ENCODE measurements around the gene ENO3.

The ENO3 gene

DNA sequence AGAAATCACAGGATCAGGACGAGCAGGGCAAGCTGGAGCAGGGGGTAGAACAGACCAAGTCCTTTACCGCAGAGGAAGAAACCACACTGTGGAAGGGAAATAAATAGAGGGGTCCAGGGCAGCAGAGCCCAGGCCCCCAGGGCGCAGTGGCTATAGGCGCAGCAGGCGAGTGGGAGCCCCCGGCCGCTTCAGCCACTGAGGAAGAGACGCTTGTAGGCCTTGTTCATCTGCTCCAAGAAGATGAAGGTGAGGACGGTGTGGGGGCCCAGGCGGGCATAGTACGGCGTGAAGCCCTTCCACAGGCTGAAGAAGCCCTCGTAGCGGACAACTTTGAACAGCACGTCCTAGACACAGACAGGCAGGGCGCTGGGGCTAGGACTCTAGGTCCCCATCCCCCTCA lies 13.4 kb upstream of the ENO3 start:
- no peak for DNase-seq

DNA sequence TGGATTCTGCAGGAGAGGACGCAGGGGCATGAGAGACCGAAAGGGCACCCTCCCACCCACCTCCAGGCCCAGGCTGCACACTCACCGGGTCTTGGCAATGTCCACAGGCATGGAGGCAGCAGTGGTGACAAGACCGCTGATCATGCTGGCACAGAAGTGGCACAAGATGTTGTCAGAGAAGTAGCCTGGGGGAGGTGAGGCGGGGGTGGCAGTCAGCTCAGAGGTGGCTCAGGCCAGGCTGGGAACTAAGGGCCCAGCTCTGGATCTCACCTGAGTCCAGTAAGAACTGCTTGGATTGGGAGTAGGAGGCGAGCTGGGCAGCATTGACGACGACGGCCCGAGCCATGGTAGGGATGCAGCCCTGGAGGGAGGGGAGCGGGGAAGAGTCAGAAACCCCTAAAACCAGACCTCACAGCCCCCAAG lies 12.8 kb upstream of the ENO3 start:
- no peak for DNase-seq

DNA sequence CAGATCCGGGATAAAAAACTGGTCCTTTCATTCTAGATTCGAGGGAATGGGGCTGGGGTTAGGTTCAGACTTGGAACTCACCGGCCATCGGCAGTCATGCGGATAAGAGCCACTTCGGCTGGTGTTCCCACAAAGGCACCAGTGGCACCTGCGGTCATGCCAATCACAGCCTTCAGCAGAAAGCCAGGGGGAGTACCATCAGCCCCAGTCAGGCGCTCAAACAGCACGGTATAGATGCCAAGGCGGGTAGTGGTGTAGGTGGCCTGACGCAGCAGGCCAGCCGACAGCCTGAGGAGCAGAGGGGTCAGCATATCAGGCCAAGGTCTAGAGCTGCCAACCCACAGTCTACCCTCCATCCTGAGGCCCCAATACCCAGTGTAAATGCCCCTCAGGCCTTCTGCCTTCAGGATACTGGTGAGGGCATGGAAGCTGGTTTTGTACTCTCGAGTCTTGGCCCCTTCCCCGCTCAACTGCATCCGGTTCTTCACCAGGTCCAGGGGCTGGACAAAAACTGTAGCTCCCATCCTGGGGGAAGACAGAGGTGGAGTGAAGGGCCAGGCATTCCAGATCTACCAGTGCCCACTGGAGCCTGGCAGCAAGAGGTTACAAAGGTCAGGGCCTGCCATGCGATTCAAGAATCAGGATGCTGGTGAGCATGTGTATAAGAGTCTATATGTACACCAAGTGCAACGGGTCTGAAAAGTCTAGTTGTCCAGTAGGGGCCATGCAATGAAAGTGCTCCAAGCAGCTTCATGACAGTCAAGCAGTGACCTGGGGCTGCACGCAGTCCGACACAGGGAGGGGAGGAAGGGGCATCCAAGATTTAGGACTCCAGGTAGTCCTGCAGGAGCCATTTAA lies 12.0 kb upstream of the ENO3 start:
- no peak for DNase-seq

DNA sequence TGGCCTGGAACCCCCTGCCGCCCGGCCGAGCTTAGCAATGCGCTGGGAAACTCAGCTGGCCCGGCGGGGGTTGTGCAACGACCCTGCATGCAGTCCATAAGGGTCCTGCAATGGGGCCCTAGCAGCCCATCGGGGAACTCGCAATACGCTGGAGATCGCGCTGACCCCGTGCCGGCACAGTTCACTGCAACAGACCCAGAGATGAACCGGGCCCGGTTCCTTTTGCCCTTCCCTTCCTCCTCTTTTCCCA lies 11.4 kb upstream of the ENO3 start:
- DNase-seq, result no peak

DNA sequence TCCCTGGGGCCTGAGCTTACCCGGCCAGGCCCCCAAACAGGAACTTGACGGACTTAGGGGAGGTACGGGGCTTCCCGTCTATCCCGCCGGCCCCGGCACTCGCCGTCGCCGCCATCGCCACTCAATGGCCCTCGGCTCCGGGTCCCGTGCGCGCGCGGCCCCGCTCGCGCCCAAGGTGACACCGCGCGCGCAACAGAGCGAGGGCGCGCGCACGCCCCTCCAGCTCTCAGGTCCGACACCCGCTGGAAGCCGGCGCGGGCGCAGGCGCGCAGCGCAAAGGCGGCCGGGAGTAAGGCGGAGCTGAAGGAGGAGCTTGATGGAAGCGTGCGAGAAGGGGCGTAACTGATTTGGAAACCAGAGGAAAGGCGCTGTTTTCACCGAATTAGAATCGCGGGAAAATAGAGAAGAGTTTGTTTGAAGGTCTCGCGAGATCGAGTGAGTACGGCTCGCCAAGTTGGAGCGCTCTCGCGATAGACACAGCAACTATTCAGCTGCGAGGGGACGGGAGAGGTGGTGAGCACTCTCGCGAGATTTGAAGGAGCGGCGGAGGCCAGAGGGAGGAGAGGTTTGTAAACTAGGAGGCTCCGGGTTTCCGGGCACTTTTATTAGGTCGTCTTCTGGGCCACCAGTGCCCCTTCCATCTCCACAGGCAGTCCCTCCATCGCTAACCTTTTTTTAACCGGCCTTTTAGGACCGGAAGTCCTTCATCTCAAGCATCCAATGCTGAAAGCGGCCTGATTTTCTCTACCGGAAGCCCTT lies 10.9 kb upstream of the ENO3 start, which contains the start of the genes RNF167 and SLC25A11:
Gene RNF167, plus strand, starts transcription at position 473 of the 759 bp plus-strand sequence. CDS start 642 bp downstream, outside the sequence.
Gene SLC25A11, minus strand, starts transcription at position 251 of the 759 bp plus-strand sequence. Its CDS starts 136 bp downstream, at position 115.
- peak; percentile 99 to 100 for DNase-seq

DNA sequence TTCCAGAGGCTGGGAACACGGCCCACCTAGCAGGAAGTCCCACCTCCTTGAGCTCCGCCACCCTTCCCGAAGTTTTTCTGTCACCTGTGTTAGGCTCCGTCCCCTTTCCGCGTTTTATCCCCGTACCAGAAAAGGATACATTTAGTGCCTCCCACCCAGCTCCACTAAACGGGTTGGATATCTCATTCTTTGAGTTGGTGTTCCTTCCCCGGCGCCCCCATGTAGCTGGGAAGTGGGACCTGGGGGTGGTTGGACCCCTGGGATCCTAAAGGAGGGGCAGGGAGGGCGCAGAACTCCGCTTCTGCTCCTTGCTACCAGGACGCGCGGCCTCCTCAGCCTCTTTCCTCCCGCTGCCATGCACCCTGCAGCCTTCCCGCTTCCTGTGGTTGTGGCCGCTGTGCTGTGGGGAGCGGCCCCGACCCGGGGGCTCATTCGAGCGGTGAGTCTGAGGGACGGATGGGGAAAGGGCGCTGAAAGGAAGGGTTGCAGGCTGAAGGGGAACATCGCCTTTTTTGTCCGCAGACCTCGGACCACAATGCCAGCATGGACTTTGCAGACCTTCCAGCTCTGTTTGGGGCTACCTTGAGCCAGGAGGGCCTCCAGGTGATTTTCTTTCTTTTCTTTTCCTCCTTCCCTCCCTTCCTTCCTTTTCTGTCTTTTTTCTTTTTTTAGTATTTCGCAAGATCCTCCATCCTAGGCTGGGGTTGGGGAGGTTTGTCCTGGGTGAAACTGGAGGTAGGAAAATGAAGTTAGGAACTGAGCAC lies 10.2 kb upstream of the ENO3 start:
- DNase-seq, result no peak

DNA sequence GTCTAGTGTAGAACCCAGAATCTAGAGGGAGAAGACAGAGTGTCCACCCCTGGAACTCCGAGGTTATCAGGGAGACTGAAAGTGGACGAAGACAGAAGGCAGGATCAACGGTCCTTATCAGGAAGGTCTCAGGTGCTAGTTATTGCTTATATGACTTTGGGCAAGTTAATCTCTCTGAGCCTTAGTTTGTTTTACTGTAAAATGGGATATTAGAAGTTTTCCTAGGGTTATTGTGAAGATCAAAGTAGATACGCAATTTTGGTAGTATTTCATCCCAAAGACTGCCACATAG lies 9.7 kb upstream of the ENO3 start:
- no peak for DNase-seq

DNA sequence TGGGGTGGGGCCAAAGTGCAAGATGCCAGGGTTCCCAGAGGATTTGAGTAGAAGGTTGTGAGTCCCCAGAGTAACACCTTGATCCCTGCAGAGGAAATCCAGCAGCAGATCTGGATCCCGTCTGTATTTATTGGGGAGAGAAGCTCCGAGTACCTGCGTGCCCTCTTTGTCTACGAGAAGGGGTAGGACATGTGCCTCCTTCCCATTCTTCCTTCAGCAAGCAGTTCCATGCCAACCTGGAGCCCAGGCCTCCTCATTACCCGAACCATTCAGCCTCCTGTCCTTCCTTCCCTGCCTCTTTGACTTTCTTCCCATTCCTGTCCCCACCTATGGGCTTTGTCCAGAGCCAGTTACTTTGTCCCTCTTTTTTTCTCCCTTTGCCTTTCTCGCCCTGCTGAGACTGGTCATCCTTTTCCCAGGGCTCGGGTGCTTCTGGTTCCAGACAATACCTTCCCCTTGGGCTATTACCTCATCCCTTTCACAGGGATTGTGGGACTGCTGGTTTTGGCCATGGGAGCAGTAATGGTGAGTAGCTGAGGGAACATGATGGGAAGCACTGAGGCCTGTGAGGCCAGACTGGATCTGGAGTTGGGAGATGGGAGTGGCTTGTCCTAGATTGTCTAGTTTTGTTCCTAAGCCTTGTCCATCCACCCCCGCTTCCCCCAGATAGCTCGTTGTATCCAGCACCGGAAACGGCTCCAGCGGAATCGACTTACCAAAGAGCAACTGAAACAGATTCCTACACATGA lies 8.0 kb upstream of the ENO3 start:
- no peak for DNase-seq

DNA sequence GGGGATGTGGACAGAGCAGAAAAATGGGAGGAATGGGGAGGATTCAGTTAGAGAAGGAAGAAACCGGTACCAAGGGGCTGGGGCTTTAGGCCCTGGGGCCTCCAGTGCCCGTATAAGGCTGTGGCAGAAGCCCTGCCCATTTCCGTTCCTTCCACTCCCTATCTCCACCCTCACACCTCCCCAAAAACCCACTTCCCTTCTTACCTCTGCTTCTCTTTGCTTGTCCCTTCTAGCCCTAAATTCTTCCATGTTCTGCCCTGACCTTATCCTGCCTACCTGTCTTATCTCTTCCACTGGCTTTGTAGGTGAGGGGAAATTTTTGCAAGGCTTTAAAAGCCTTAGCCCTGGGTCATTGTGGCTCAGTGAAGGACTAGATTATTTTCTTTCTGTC lies 6.8 kb upstream of the ENO3 start:
- DNase-seq, result peak in 1 of 2 donors; percentile 36

DNA sequence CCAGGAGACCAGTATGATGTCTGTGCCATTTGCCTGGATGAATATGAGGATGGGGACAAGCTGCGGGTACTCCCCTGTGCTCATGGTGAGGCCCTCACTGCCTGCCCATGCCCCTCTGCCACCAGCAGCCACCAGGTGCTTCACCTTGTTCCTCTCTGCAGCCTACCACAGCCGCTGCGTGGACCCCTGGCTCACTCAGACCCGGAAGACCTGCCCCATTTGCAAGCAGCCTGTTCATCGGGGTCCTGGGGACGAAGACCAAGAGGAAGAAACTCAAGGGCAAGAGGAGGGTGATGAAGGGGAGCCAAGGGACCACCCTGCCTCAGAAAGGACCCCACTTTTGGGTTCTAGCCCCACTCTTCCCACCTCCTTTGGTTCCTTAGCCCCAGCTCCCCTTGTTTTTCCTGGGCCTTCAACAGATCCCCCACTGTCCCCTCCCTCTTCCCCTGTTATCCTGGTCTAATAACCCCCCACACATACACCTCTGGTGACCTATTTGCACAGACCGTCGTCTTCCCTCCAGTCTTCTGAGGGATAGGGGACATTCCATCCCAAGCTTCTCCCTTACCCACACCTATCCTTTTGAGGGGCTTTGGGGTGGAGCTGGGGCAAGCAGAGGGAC lies 6.3 kb upstream of the ENO3 start:
- no peak for DNase-seq

DNA sequence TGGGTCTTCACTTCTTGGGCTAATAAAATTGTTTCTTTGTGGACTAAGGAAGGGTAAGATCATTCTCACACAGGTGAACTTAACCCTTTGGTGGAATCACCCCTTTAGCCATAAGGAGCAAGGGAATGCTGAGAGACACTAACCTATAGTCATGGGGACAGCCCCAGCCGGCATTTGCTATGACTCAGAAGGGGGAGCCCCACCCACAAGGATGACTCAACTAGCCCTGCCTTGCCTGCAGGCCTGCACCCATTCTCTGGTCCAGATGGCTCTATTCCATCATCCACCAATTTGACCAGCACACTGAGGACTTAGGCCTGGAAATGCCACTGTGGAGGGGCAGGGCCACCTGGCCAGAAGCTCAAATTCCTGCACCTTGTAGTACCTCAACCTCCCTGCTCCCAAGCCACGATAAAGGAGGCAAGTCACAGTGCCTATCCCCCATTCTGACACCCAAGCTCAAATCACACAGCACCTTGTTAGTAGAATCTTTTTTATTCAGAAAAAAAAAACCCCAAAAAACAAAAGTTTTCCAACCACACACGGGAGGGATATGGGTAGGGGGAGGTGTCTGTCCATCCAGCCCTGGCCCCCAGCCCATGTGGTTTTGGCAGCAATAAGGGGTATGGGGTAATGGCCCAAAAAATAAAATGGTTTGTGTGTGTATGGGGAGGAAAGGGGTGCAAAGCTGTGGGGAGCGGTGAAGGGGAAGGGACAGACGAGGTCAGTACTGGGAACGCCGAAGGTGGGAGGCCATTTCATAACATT lies 5.6 kb upstream of the ENO3 start:
- DNase-seq, result peak; percentile 89 to 93

DNA sequence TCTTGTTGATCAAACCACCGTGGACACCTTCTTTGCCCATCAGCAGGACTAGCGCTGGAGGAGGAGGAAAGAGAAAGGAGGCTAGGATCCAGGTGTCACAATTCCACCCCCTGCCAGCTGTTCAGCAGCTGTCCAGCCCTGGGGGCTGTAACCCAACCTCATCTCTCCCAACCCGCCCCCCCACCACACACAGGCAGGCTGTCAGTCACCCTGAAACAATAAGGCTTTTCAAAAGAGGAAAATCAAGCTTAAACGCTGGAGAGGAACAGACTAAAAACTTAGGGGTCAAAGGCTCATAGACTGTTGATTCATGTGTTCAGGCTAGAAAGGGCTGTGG lies 5.0 kb upstream of the ENO3 start:
- no peak for DNase-seq

DNA sequence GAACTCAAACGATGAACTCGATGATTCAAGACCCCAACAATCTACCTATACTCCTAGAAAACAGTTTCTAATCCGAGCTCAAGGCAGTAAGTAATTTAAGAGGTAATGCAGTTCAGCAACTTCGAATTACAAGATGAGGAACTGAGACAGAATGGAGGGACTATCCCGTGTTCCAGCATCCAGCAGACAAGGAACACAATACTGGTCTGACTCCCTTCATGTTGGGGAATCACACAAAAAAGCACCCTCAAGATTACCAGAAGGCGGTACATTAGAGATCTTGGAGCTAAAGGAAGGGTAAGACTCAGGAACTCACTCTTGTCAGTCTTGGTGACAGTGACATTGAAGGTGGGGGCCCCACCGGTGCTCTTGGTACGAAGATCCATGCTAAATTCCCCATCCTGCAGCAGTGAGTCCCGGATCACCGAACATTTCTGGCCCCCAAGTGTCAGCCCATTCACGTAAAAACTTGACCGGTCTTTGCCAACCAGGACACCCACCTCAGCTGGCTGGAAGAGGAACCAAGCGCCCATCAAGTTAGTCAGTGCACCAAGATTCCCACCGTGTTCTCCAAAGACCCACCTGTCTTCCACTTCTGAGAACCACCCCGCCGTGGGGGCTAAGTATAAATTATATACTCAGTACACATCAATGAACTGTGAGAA lies 4.5 kb upstream of the ENO3 start:
- peak; percentile 49 to 69 for DNase-seq

DNA sequence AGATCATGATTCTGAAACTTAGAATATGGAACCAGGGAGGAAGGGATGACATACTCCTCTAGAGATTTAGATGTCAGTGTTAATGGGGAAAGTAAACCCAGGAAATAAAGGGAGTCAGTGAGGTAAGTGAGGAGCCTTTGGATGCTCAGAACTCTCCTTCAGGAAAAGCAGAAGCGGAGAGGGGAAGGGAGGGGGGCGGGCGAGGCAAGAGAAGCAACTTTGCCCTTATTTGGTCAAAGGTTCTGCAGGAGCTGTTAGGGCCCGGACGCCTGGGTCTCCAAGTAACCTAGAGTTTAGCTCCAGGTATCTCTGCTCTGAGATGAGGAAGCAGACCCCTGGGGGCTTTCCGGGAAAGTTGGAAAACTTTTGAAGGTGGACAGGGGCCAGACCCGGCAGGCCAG lies 3.9 kb upstream of the ENO3 start:
- no peak for DNase-seq

DNA sequence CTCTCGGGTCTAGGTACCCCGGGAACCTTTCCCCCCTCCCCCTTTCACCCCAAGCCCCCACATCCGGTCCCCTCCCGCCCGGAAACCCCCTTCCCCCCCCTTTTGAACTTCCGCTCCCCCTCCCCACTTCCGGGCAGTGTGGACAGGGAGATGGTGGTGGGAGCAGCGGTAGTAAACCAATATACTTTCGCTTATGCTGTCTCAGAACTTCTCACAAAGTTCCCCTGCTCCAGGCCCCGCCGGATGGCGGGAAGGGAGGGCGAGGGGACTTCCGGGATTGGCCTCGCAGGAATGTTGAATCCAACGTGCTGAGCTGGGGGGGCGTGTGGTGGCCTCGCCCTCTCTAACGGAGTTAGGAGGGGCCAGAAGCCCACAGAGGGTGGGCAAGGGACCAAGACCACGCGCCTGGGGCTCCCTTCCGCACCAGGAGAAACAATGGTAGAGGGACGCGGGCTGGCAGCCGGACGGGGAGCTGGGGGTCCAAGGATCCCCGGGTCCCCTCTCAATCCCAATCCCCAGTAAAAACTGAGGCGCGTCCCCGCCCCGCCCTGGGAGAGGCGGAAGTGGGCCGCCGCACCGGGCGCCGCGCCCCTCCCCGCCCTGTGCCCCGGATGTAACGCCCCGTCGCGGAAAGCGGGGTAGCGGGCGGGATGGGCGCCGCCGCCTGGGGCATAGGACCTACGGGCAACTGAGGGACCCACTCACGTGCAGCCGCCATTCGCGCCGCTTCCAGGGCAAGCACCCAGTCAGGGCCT lies 3.3 kb upstream of the ENO3 start:
- DNase-seq, result peak; percentile 65 to 73

DNA sequence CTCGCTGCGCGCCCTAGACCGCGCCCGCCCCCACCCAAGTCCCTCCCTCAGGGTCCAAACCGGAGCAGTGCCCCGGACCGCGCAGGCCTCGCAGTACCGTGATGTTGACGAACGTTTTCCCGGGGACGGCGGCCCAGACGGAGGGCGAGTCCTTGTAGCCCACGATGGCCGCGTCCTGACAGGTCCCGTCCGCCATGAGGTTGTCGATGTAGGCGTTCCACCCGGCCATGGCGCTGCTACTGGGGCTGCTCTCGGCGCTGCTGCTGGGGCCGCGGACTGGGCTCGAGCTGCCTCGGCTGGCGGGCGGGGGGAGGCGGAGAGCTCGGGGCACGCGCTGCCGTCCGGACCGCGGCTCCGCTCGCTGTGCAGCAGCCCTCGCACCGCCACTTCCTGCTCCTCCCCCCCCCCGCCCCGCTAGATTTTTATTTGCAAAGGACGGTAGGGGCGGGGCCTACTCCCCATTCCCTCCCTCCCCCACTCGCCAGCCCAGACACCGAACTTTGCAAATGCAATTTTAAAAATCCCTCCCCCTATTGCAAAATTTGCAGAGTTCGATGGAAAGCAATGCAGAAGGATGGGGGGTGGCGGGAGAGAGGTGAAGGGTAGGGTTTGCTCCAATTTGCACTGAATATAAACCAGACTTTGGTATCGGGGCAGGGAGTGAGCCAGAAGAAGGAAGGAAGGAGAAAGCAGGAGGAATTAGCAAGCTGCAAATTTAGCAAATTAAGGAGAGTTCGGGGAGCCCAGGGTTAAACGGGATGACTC lies 2.6 kb upstream of the ENO3 start, which contains the start of gene PFN1:
Gene PFN1, minus strand, starts transcription at position 365 of the 765 bp plus-strand sequence. Its CDS starts 136 bp downstream, at position 229.
- peak; percentile 94 to 98 for DNase-seq

DNA sequence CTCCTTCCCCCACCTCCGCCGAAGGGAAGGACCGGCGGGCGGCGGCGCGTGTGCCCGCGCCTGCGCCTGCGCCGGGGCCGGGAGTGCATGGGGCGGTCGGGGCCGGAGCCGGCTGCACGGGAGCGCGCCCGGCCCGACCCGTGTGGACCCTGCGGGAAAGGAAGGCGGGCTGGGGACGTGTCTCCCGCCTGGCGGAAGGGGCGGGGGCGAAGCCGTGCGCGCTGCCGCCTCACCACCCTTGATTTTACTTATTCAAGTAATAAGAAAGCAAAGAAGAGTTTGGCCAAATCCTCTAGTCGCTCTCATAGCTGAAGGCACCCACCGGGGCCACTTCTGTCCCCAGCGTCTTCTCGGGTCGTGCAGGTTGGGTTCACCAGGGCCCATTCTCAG lies 2.0 kb upstream of the ENO3 start:
- DNase-seq, result peak; percentile 85 to 88

DNA sequence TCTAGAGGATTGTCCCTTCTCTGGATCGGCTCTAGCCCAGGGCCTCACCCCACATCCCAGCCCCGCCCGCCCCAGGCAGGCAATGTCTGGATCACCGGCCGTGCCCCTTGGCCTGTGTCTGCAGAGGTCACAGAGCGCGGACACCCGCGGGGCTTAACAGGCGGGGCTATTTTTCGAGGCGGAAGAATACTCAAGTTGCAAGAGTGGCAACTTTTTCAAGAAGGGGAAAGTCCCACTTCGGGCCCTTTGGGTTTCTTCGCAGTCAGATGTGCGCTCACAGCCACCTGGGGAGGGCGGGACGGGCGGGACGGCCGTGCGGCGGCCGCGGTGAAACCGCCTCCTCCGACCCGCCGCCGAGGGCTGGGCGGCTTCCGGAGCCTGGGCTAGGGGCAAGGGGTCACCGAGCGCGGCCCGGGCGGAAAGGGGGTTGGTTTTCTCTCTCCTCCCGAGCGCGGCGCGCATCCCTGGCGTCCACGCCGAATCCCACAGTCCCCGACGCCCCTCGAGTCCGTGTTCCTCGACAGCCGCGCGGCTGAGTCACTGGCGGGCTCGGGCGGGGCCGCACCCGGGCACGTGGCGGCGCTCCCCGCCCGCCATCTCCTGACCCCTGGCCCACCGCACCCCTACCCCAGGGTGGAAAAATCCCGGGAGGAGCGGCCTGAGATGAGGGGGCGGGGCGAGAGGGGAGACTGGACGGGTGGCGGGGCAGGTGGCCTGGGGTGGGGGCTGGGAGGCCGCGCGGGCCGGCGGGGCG lies 1.4 kb upstream of the ENO3 start:
- peak; percentile 92 to 95 for DNase-seq

Measured in inflammatory macrophage treated with lipopolysaccharide for 1 hour (primary cell).